HCT116 (cell line): ENCODE results near the gene MYO1B.

ENCODE experiments used
- CBX3 ChIP-seq: IDR thresholded peaks from 2 replicates; pipeline ENCODE4 v1.6.1; 2012; ENCODE audit warnings: low read depth
- CTCF ChIP-seq, 3 experiments: fragments of 200-600 bp in 1 of 3; sonication (generic) in 1 of 3; IDR thresholded peaks in 2 of 3; conservative IDR thresholded peaks in 1 of 3; 2 replicates each; pipeline ENCODE4 v1.5.1; 2012 to 2017; ENCODE audit warnings: low read depth in 2 of 3, low read length in 2 of 3, antibody characterized with exemption in 1 of 3, borderline replicate concordance in 1 of 3, control low read depth in 1 of 3, mild to moderate bottlenecking in 1 of 3, mixed read lengths in 1 of 3, mixed run types in 1 of 3, moderate library complexity in 1 of 3; ENCODE audit not compliant: insufficient read depth in 1 of 3
- EGR1 ChIP-seq: IDR thresholded peaks from 2 replicates; pipeline ENCODE4 v1.6.1; 2012; ENCODE audit warnings: low read depth
- EZH2 ChIP-seq: fragments of 200-600 bp; sonication (generic); IDR thresholded peaks from 2 replicates; pipeline ENCODE4 v1.6.1; 2017; ENCODE audit warnings: antibody characterized with exemption, mixed run types
- MAX ChIP-seq: IDR thresholded peaks from 2 replicates; pipeline ENCODE4 v1.6.1; 2012
- POLR2A ChIP-seq: IDR thresholded peaks from 2 replicates; pipeline ENCODE4 v1.7.0; 2011; ENCODE audit warnings: borderline replicate concordance; ENCODE audit not compliant: insufficient read depth, insufficient read length; ENCODE audit errors: extremely low read depth
- POLR2AphosphoS5 ChIP-seq: IDR thresholded peaks from 2 replicates; pipeline ENCODE4 v1.6.1; 2011; ENCODE audit warnings: mild to moderate bottlenecking, low read depth, low read length, moderate library complexity
- RAD21 ChIP-seq: IDR thresholded peaks from 2 replicates; pipeline ENCODE4 v1.6.1; 2012; ENCODE audit warnings: low read depth, mild to moderate bottlenecking
- TCF7L2 ChIP-seq: IDR thresholded peaks from 2 replicates; pipeline ENCODE4 v1.7.0; 2011; ENCODE audit warnings: borderline replicate concordance, inconsistent platforms; ENCODE audit not compliant: insufficient read depth, insufficient read length; ENCODE audit errors: extremely low read depth
- ZNF274 ChIP-seq: fragments of 200-500 bp; sonication (Bioruptor generic); IDR thresholded peaks from 2 replicates; pipeline ENCODE4 v1.6.1; 2014; ENCODE audit warnings: mild to moderate bottlenecking, low read depth, low read length, inconsistent platforms
- TF ChIP-seq, protein P1 (sequence below): IDR thresholded peaks from 2 replicates; pipeline ENCODE4 v1.6.1; 2011; ENCODE audit warnings: mild to moderate bottlenecking, low read length, moderate library complexity; ENCODE audit not compliant: insufficient replicate concordance; ENCODE audit errors: extremely low read depth

DNA sequence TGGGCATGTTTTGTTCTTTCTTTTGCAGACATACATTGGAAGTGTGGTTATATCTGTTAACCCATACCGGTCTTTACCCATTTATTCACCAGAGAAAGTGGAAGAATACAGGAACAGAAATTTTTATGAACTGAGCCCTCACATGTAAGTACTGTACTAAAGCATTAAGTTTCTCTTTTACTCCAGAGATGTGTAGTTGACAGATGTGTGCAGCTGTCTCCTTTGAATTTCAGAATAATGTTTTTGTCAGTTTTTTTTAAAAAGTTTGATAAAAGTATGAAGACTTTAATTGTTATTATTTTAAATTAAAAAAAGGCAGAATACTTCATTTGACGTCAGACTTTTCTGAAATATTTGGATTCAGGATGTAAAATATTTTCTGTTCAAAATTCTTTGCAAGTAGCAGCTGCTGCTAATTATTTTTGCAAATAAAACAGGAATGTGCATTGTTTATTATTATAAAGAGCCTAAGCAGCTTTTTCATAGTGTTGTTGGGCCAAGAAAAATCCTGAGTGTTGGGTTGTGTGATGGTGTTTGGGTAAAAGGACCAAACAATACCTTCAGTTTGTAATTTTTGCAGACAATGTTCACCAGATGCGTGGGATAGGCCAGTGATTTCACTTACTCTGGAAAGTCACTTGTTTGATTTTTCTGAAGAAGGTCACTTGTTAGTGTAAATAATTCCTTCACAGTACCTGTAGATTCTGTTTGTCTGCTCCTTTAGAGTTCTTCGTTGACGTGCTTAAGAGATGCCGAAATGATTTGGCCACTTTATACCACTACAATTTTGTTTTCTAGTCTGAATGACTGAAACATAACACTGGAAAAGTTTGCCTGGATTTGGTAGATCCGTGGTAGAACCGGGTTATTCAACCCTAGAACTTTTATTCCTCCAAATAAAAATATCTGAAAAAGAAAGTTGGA lies 51.1 kb downstream of the MYO1B start:
- TF ChIP-seq CBX3 (no peak), CTCF (IDR thresholded peaks at IDR 0.05 in 2 of 3, conservative IDR thresholded peaks at IDR 0.05 in 1 of 3; ENCODE audit: borderline replicate concordance in 1 of 3, insufficient read depth in 1 of 3, low read depth in 2 of 3, low read length in 2 of 3) (no peak), POLR2A (no peak), EGR1 (no peak), RAD21 (no peak), ZNF274 (no peak), TCF7L2 (no peak), MAX (no peak), EZH2 (no peak), POLR2AphosphoS5 (no peak)
- TF ChIP-seq, protein P1, sequence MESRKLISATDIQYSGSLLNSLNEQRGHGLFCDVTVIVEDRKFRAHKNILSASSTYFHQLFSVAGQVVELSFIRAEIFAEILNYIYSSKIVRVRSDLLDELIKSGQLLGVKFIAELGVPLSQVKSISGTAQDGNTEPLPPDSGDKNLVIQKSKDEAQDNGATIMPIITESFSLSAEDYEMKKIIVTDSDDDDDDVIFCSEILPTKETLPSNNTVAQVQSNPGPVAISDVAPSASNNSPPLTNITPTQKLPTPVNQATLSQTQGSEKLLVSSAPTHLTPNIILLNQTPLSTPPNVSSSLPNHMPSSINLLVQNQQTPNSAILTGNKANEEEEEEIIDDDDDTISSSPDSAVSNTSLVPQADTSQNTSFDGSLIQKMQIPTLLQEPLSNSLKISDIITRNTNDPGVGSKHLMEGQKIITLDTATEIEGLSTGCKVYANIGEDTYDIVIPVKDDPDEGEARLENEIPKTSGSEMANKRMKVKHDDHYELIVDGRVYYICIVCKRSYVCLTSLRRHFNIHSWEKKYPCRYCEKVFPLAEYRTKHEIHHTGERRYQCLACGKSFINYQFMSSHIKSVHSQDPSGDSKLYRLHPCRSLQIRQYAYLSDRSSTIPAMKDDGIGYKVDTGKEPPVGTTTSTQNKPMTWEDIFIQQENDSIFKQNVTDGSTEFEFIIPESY = no peak
